Adrenal gland (tissue), 12 donors: ENCODE data around the gene TUBA3D. TPM values are rescaled to one million over a fixed set of nuclear protein-coding genes. Genes with fewer than 3 reads are reported as not detected.
"Not testable (repeated sequence)": the region's sequence is repeated elsewhere in the genome, so short reads cannot be mapped to it uniquely, and the experiment has no call there.

Source experiments
- DNase-seq, 7 donors: peaks; one replicate each; pipeline ENCODE4 v3.0.0-alpha.2; 2019 to 2020
- H3K27ac ChIP-seq, 5 donors: fragments of 200-600 bp; sonication (generic) in 4 of 5; 1 replicate in 3 of 5; 2 replicates in 2 of 5; pipeline versions ENCODE4 v1.5.1 to v1.8.0; 2016 to 2020; ENCODE audit warnings: mild to moderate bottlenecking in 1 of 5
- H3K27me3 ChIP-seq: fragments of 200-600 bp; 2 replicates; pipeline ENCODE4 v1.8.0; 2021
- H3K36me3 ChIP-seq, 2 donors: fragments of 200-600 bp; replicated peaks in 1 of 2; 1 replicate in 1 of 2; 2 replicates in 1 of 2; pipeline versions ENCODE4 v1.5.1 to v1.8.0; 2018 to 2022
- H3K4me1 ChIP-seq, 2 donors: fragments of 200-600 bp; replicated peaks in 1 of 2; 1 replicate in 1 of 2; 2 replicates in 1 of 2; pipeline versions ENCODE4 v1.5.1 to v1.8.0; 2018 to 2021
- H3K4me3 ChIP-seq, 4 donors: fragments of 200-600 bp; sonication (generic) in 3 of 4; one replicate each; pipeline ENCODE4 v1.5.1; 2016 to 2018
- H3K9me3 ChIP-seq, 3 donors: fragments of 200-600 bp; sonication (generic) in 1 of 3; replicated peaks in 1 of 3; 1 replicate in 2 of 3; 2 replicates in 1 of 3; pipeline versions ENCODE4 v1.5.1 to v1.8.0; 2016 to 2021
- WGBS, 4 donors: extraction: QIAGEN DNeasy Blood & Tissue Kit in 2 of 4; methylation state at CpG; one replicate each; pipeline versions ENCODE4 v1.1.5 to v1.1.7; 2013 to 2017; 5-methylcytosine and 5-hydroxymethylcytosine counted together
- intact Hi-C, 2 donors: fragments of 100-400 bp; cut with DNase I; formaldehyde crosslinking; loops; one replicate each; pipeline versions ENCODE4 v1.14.1 to v1.15.0; 2022 to 2023
- polyA plus RNA-seq, 3 donors: library from polyadenylated mRNA; stranded (reverse); fragments of 200-250 nt in 2 of 3; fragments of 350-450 nt in 1 of 3; fragmentation: Illumina TruSeq in 1 of 3; extraction: RNeasy Lipid Tissue Mini Kit (QIAGEN cat#74804) in 1 of 3; gene quantifications; one replicate each; pipeline ENCODE4 v1.2.3, GENCODE V29; 2013 to 2014
- total RNA-seq, 9 donors: library from RNA; depleted of rRNA in 4 of 9; stranded (reverse); fragments of >200 nt in 4 of 9; fragments of 120-200 nt in 1 of 9; fragmentation: NEBNext Ultra II Directional in 1 of 9; extraction: Animal tissue kit (Norgen Biotek cat#: 25700) in 1 of 9; gene quantifications; one replicate each; pipeline versions ENCODE4 v1.1.0 to v1.2.4, GENCODE V29; 2013 to 2023
- donor health status: healthy with polysubstance abuse.
- donor health status: Bipolar disorder and iron deficiency.
- donor health status: DM: yes; HTN: yes; CAD: no.
- donor health status: DM: no; HTN: no; CAD: no.
- donor health status: DM: no; HTN: no; CAD: no.
- donor health status: DM: yes; HTN: yes; CAD: no.

Gene TUBA3D
- total and polyA plus RNA-seq, 12 donors: 0.10 TPM; not detected in 11

DNA sequence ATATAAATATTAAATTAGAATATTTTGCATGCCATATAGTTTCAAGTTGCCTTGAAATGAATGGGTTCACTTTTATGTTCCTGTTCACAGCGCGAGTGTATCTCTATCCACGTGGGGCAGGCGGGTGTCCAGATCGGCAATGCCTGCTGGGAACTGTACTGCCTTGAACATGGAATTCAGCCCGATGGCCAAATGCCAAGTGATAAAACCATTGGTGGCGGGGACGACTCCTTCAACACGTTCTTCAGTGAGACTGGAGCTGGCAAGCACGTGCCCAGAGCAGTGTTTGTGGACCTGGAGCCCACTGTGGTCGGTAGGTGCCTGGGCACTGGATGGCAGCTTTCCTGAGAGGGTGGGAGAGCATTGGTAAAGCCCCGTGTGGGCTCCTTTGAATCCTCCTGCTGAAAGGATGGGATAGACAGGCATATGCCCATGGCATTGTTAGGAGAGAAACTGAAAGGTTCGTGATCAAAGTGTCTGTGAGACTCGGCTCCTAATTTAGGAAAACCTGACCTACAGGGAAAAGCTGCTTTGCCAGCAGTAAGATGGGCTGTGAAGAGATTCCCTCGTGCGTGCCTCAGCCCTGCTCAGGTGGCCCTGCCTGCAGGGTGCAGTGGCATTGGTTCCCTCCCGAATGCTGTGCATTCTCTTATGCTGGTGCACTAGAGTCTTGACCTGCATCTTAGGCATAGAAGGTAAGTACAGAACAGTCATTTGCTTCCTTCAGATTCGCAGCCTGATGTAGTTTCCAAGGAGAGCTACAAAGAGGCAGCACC, 2.3 kb downstream of the TUBA3D start:
- H3K9me3 ChIP-seq, H3K27me3 ChIP-seq, H3K4me1 ChIP-seq, H3K4me3 ChIP-seq, H3K27ac ChIP-seq, intact Hi-C loops, DNase-seq, H3K36me3 ChIP-seq: not testable (repeated sequence)
- 87 to 91% (median 90%) methylated on average over 5 to 15 of the region's 18 CpGs for WGBS, 4 donors

DNA sequence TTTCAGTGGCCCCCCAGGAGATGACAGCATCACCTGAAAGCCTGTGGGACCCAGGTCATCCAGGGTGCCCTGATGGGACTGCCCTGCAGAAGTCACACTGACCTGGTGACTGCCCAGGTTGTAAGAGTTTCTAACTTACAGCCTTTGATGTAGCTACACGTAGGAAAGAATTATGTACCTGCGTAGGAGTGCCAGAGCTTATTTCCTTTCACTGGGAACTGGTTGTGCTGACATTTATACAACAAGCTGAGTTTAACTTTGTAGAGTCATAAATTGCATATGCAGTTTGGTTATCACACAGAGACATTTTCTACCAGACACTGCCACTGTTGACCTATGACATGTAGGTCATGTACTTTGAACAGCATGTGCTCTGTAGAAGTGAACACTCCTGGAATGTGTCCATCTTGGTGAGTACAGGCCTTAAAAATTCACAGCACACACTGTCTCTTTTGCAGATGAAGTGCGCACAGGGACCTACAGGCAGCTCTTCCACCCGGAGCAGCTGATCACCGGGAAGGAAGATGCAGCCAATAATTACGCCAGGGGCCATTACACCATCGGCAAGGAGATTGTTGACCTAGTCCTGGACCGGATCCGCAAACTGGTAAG, 3.0 kb downstream of the TUBA3D start:
- H3K27ac ChIP-seq, H3K36me3 ChIP-seq, intact Hi-C loops, H3K4me1 ChIP-seq, H3K9me3 ChIP-seq, DNase-seq, H3K27me3 ChIP-seq, H3K4me3 ChIP-seq: not testable (repeated sequence)
- WGBS, 4 donors: 89 to 94% (median 92%) methylated on average over 7 to 9 of the region's 9 CpGs

DNA sequence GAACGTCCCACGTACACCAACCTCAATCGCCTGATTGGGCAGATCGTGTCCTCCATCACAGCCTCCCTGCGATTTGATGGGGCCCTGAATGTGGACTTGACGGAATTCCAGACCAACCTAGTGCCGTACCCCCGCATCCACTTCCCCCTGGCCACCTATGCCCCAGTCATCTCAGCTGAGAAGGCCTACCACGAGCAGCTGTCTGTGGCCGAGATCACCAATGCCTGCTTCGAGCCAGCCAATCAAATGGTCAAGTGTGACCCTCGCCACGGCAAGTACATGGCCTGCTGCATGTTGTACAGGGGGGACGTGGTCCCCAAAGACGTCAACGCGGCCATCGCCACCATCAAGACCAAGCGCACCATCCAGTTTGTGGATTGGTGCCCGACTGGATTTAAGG, 4.4 kb downstream of the TUBA3D start:
- WGBS, 4 donors: 93 to 99% (median 97%) methylated on average over 5 to 20 of the region's 20 CpGs
- intact Hi-C loops: loop anchor here in 1 of 2 donors (10.0 kb wide), 1 partner anchor 326 kb away; no protein-coding TSS in a partner anchor

DNA sequence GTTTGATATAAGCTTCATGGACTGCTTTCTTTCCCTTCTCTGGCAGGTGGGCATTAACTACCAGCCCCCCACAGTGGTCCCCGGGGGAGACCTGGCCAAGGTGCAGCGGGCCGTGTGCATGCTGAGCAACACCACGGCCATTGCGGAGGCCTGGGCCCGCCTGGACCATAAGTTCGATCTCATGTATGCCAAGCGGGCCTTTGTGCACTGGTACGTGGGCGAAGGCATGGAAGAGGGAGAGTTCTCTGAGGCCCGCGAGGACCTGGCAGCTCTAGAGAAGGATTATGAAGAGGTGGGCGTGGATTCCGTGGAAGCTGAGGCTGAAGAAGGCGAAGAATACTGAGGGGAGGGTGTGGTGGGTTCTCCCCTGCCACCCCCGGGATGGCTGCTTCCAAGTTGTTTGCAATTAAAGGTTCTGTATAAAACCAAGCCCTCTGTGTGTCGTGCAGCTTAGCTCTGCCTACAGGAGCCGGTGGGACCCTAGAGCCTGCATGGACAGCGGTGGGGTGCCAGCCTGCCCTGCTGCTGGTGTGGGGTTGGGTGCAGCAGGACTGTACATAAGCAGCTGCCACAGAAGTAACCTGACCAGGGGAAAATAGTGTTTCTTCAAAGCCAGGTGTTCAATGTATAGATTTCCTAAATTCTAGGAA, 6.7 kb downstream of the TUBA3D start:
- not testable (repeated sequence) for H3K27ac ChIP-seq, H3K9me3 ChIP-seq, H3K4me1 ChIP-seq, H3K4me3 ChIP-seq, H3K27me3 ChIP-seq, H3K36me3 ChIP-seq, DNase-seq
- 93 to 97% (median 95%) methylated on average over 15 to 19 of the region's 19 CpGs for WGBS, 4 donors
- intact Hi-C loops: loop anchor here in 1 of 2 donors (10.0 kb wide), 1 partner anchor 328 kb away; no protein-coding TSS in a partner anchor

More for the DNA sequence above, 4.4 kb downstream of the TUBA3D start:
- H3K4me1 ChIP-seq, H3K9me3 ChIP-seq, H3K27me3 ChIP-seq, H3K4me3 ChIP-seq, H3K36me3 ChIP-seq, H3K27ac ChIP-seq, DNase-seq: not testable (repeated sequence)

DNA sequence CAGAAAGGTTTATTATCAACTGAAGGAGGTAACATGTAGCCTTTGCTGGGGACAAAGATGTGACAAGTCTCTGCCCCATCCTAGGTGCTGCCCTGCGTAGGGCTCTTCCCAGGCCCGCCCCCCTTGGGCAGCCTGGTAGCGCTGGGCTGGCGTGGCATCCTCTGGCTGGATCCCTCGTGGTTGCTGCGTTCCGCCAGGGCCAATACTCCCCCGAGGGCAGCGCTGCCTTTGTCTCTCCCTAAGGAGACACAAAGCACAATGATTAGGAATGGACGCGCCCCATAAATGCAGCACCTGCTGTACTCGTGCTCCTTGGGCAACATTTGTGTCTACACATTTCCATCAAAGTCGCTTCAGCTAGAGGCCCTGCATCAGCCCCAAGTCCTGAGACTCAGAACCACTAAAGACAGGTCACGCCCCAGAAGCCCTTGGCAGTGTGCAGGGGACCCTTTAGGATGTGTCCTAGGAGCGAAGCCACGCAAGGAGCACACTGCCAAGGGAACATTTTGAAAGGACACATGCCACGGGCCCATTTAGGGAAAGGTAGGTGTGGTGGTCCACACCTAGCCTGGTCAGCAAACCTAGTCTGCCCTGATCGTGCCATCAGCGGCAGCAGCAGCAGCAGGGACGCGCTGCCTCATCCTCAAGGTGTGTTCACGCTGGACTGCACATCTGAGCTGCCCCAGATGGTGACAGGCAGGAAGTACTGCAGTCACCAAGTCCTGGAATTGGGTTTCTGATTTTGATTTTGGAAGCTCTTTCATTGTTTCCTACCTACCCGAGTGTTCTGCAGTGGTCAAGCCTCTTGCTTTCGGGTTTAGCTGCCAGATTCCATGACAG, 8.3 kb downstream of the TUBA3D start:
- 93 to 96% (median 95%) methylated on average over 18 to 23 of the region's 24 CpGs for WGBS, 4 donors

DNA sequence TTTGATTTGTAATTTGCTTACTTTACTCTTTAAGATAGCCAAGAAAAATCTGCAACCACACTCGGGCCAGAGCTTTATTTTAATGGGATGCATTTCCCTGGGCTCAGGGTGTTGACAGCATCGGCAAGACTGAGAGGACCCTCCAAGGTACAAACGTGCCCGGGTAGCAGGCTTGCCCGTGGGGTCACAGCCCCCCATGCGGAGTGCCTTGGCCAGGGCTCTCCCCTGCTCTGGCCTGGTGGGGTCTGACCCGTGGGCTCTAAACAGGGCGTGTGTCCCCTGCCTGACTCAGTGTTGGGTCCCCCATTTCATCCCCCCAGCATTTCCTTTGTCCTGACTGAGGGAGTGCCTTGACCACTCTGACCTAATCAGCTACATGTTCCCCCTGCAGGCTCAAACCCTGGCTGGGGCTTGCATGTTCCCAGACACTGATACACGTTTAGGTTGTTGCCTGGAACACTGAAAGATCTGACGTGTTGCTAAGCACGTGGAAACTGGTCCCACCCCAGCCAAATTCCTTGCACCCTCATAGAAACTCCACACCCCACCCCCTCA, 9.1 kb downstream of the TUBA3D start:
- H3K9me3 ChIP-seq, H3K4me3 ChIP-seq, H3K27me3 ChIP-seq, DNase-seq, H3K4me1 ChIP-seq, H3K27ac ChIP-seq, H3K36me3 ChIP-seq: not testable (repeated sequence)
- 77 to 88% (median 86%) methylated on average over 7 to 11 of the region's 11 CpGs for WGBS, 4 donors
- intact Hi-C loops: loop anchor here in 1 of 2 donors (10.0 kb wide), 1 partner anchor 330 kb away; no protein-coding TSS in a partner anchor

More for the DNA sequence above, 8.3 kb downstream of the TUBA3D start:
- peak in 1 of 7 donors; percentile 40 for DNase-seq
- not testable (repeated sequence) for H3K36me3 ChIP-seq, H3K9me3 ChIP-seq, H3K27me3 ChIP-seq, H3K27ac ChIP-seq, H3K4me3 ChIP-seq, H3K4me1 ChIP-seq
- intact Hi-C loops: loop anchor here in 1 of 2 donors (10.0 kb wide), 1 partner anchor 329 kb away; no protein-coding TSS in a partner anchor

DNA sequence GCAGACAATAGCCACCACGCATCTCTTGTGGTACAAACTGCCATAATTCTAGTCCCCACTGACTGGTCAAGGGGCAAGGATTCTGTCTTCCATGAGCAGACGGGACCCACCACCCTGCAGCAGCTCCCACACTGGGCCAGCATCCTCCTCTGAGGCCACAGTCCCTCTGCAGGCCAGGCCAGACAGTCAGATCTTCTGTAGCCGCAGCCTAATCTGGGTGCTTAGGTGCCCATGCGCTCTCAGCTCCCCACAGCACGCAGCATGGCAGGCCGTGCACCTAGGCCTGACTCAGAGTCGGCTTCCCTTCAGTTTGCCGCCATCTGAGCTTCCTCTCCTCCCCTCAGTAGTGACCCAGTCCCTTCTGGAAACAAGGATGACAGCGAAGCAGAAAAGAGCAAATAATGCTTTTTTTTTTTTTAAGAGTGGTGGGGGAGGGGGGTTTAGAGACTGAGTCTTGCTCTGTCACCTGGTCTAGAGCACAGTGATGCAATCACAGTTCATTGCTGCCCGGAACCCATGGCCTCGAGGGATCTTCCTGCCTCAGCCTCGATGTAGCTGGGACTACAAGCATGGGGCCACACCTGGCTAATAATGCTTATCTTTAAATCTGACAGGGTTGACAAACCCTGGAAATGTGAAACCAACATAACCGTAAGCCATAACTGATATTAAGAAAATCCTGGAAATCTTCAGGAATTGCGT, 10.4 kb downstream of the TUBA3D start:
- not testable (repeated sequence) for H3K4me1 ChIP-seq, H3K9me3 ChIP-seq, DNase-seq, H3K36me3 ChIP-seq, H3K27me3 ChIP-seq, H3K4me3 ChIP-seq, H3K27ac ChIP-seq
- 85 to 93% (median 91%) methylated on average over 7 to 14 of the region's 14 CpGs for WGBS, 4 donors
- intact Hi-C loops: loop anchor here in 1 of 2 donors (10.0 kb wide), 1 partner anchor 332 kb away; no protein-coding TSS in a partner anchor
